ENCODE results near the gene CDK5RAP3.

The CDK5RAP3 gene

DNA sequence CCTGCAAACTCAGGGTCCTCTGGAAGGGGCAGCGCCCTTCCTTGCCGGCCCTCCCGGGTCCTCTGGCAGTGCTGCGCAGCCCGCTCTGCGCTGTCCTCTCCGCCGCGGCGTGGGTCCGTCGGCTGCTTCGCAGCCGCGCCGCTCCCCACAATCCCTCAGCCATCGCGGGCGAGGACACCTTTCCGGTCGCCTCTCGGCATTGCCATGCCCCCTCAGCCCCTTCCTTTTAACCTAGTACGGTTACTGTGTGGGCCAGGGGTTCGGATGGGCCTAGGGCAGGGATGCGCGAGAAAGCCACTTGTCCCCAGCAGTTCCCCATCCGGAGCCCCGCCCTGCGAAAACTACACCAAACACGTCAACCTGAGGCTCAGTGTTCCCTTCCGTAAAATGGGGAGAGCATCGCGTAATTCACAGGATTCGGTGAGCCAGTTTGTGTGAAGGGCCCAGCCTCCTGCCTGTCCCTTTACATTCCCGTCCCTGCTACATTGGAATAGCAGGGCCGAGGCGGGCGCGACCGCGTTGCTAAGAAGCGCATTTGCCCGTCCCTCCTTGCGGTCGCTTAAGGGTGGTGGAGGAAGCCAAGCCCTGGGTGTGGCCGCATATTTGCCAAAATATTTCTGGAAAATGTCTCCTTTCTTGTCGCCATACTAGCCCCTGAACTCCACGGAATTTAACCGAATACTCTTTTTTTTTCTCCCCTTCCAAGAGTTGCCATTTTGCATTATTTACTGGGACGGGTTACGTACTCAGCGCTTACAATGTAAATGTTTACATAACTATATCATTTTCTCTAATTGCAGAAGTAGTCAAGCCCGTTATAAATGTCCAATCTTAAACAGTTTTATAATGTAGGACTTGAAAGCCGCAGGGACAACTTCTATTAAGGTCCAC is 53.5 kb downstream of the CDK5RAP3 start:
- DNase-seq (ENCODE audit: low read depth): no peak

DNA sequence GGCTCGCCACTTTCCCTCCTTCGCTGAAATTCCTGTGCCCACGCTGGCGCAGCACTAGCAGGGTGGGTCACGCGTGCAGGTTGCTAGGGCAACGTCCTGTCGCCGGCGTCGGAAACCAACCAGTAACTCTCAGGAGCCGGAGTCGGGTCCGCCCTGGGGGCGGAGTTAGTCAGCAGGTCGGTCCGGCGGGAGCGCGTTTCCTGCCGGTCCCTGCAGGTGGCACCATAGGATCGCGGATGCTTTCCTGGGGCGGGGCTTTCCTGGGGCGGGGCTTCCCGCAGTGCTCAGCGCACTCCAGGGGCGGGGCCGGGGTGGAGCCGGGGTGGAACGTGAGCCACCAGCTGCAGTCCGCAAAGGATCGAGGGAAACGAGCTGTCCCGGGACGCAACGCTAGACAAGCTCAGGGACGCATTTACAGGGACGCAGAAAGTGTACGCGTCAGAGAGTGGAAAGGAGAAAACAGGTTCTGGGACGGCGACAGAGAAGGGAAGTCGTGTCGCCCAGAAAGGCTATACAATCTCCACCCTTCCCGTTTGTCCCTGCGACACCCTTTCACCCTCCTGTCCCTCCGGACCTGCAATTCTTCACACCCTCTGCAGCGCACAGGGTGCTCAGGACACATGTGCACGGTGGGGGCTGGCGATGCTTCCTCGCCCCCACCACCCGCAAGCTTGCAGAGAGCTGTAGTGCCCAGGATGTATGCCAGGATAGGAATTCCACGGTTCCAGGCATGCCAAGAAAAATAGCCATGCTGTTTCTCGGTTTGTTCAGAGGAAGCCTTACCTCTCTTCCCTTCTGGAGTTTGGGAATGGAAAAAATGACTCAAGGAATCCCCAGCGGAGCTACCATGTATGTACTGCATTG is 54.4 kb downstream of the CDK5RAP3 start:
- DNase-seq (ENCODE audit: low read depth): peak; percentile 98

- no peak for DNase-seq (ENCODE audit: low read depth)
Observed at GRCh38 chr17:48025904-48026501, 55.1 kb downstream of the CDK5RAP3 start.

DNA sequence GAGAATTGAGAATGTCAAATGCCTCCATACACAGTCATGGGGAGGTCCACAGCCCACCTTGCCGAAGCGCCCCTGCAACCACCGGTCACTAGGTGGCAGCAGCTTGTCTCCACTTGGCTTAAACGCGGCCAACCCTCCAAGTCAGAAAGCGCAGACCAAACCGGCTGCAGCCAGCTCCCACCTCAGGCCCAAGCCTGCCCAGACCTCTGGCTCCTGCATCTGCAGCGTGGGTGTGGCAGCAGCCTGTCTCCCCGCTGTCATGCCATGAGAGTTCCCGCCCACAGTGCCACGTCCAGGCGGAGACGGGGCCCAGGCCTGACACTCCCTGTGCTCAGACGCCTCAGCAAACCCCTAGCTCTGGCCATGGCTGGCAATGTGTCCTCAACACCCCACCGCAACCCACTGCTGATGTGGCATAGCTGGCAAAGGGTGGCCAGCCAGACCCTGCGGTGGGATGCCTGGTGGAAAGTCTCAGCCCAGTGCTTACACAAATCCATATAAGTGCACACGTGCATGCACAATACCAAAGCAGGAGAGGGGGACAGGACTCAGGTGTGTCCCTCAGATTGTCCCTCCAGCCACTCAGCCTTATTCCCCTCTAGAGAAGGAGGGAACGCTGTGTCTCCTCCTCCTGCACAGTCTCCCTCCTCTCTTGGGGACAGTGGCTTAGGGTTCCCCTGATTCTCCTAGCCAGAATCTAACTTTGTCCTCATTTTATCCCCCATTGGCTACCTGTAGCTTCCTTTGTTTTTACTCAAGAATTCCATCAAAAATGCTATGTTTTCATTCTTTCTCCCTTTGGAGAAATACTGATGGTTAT is 55.8 kb downstream of the CDK5RAP3 start:
- DNase-seq (ENCODE audit: low read depth): peak; percentile 66

GRCh38 chr17:48027322-48027981 is 56.5 kb downstream of the CDK5RAP3 start:
- DNase-seq (ENCODE audit: low read depth): no peak

DNA sequence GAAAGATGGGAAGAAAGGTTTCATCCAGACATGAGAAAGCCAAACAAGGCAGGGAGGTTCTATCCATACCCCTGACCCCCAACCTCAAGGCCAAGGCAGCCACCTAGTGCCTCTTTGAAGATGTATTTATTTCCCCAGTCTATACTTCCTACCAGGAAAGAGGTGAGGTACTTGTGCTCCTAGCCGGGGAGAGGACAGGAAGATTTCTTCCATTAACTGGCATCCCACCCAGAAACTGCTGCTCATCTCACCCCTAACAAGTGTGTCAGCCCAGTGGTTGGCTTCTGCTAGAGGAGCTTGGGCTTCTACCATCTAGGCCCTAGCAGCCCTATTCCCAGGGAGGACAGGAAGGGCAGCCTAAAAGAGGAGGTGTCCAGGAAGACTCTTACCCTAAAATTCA is 57.8 kb downstream of the CDK5RAP3 start:
- DNase-seq (ENCODE audit: low read depth): no peak

- DNase-seq (ENCODE audit: low read depth): no peak
Observed at GRCh38 chr17:48030531-48030930, 59.6 kb downstream of the CDK5RAP3 start.

Measured in activated T-cell treated with anti-CD3 and anti-CD28 coated beads for 1 hour (primary cell).